SKM-1 treated with dmso at 0.1 percent for 144 hours (cell line): Measurements from ENCODE around the gene POLR2C.

ENCODE experiments used
- DNase-seq: peaks from one replicate; lab custom pipeline; 2025; ENCODE audit not compliant: unreplicated experiment; lab: John Stamatoyannopoulos, UW

Gene POLR2C

GRCh38 chr16:57447186-57447962 lies 15.1 kb upstream of the POLR2C start, which contains the start of the genes CIAPIN1 and COQ9:
Gene CIAPIN1, minus strand, starts transcription at chr16:57447385. Its CDS starts 6,457 bp downstream, at chr16:57440928.
Gene COQ9, plus strand, starts transcription at chr16:57447479. Its CDS starts 27 bp downstream, at chr16:57447506.
- DNase-seq, result peak; percentile 80

GRCh38 chr16:57452021-57452420 lies 10.5 kb upstream of the POLR2C start:
- no peak for DNase-seq

- no peak for DNase-seq
These were observed 491 bp downstream of the POLR2C start for GRCh38 chr16:57462978-57463362.

GRCh38 chr16:57464523-57464922 lies 2.0 kb downstream of the POLR2C start:
- no peak for DNase-seq

- DNase-seq, result no peak
These were observed 5.9 kb downstream of the POLR2C start for GRCh38 chr16:57468346-57468745.

GRCh38 chr16:57469046-57469445 lies 6.6 kb downstream of the POLR2C start:
- DNase-seq, result no peak

GRCh38 chr16:57469917-57470470 lies 7.5 kb downstream of the POLR2C start:
- DNase-seq, result no peak

GRCh38 chr16:57470711-57471110 lies 8.2 kb downstream of the POLR2C start:
- DNase-seq, result no peak

GRCh38 chr16:57471209-57471608 lies 8.7 kb downstream of the POLR2C start:
- no peak for DNase-seq

GRCh38 chr16:57471852-57472664 lies 9.6 kb downstream of the POLR2C start:
- no peak for DNase-seq

- no peak for DNase-seq
These were observed 10.2 kb downstream of the POLR2C start for GRCh38 chr16:57472665-57473060.

- no peak for DNase-seq
These were observed 10.8 kb downstream of the POLR2C start for GRCh38 chr16:57473176-57473840.

GRCh38 chr16:57473906-57474305 lies 11.4 kb downstream of the POLR2C start:
- no peak for DNase-seq

GRCh38 chr16:57474671-57475661 lies 12.5 kb downstream of the POLR2C start:
- no peak for DNase-seq

GRCh38 chr16:57475711-57476339 lies 13.3 kb downstream of the POLR2C start:
- peak; percentile 84 for DNase-seq

- DNase-seq, result no peak
These were observed 14.3 kb downstream of the POLR2C start for GRCh38 chr16:57476546-57477410.

- no peak for DNase-seq
These were observed 15.2 kb downstream of the POLR2C start for GRCh38 chr16:57477531-57478202.
